ENCODE data around the gene PTPRD. TPM values are rescaled to one million over a fixed set of nuclear protein-coding genes. Genes with fewer than 3 reads are reported as not detected.

PTPRD gene
- total and polyA plus RNA-seq, 2 experiments from 2014 or later, result 11.5 to 58.0 TPM

- TF ChIP-seq POLR2AphosphoS5 (IDR thresholded peaks at IDR 0.05; ENCODE audit: low read depth), result no peak
- no peak for TF ChIP-seq CREB1 (CRISPR knock-in tag; IDR thresholded peaks at IDR 0.05; ENCODE audit: low read depth)
- TF ChIP-seq ZNF114 (CRISPR knock-in tag; IDR thresholded peaks at IDR 0.05), result no peak
- TF ChIP-seq EZH2 (IDR thresholded peaks at IDR 0.05; ENCODE audit: low read depth, unreplicated experiment), result no peak
- TF ChIP-seq JUNB (IDR thresholded peaks at IDR 0.05; ENCODE audit: unreplicated experiment), result no peak
- no peak for TF ChIP-seq ETS1 (IDR thresholded peaks at IDR 0.05)
- no peak for TF ChIP-seq REST (IDR thresholded peaks at IDR 0.05; ENCODE audit: unreplicated experiment)
- TF ChIP-seq ZNF331 (CRISPR knock-in tag; IDR thresholded peaks at IDR 0.05; ENCODE audit: low read depth), result no peak
- TF ChIP-seq STAT1 (IDR thresholded peaks at IDR 0.05; ENCODE audit: unreplicated experiment), result no peak
- no peak for TF ChIP-seq EZH2phosphoT487 (IDR thresholded peaks at IDR 0.05; ENCODE audit: unreplicated experiment)
- no peak for TF ChIP-seq CTCF (conservative IDR thresholded peaks at IDR 0.05; ENCODE audit: low read depth in 2 of 2)
- no peak overlapping the region for H2AFZ ChIP-seq
- no peak overlapping the region for H3K27ac Mint-ChIP-seq
- ATAC-seq (no peak), DNase-seq (ENCODE audit: low spot score) (no peak)
- H3K4me3 ChIP-seq, result no peak overlapping the region
- no peaks in the 10 kb centered on the region for H3K79me2 ChIP-seq (replicated peaks; ENCODE audit: insufficient read depth)
- no peaks in the 10 kb centered on the region for H3K27me3 ChIP-seq (ENCODE audit: insufficient read depth)
- no peak overlapping the region for H3K27ac ChIP-seq (ENCODE audit: low read depth)
- no peaks in the 10 kb centered on the region for H3K36me3 ChIP-seq (ENCODE audit: insufficient read depth)
- no peak overlapping the region for H3K4me3 Mint-ChIP-seq
- H3K4me1 ChIP-seq (ENCODE audit: insufficient read depth), result no peaks in the 10 kb centered on the region
- H3K9me3 Mint-ChIP-seq, result peaks cover 2% of the 10 kb centered on the region; the same call in 1 of the 3 replicates
- no peaks in the 10 kb centered on the region for H3F3A ChIP-seq (replicated peaks; ENCODE audit: low read depth)
- H3K4me2 ChIP-seq, result no peak overlapping the region
- H3K9me2 ChIP-seq (ENCODE audit: insufficient read depth), result no peaks in the 10 kb centered on the region
- no peaks in the 10 kb centered on the region for H4K20me1 ChIP-seq (replicated peaks; ENCODE audit: insufficient read depth)
- no peaks in the 10 kb centered on the region for H3K27me3 Mint-ChIP-seq (ENCODE audit: insufficient read depth, low read depth, poor library complexity)
- H3K36me3 Mint-ChIP-seq (ENCODE audit: low read depth), result no peaks in the 10 kb centered on the region
- no peaks in the 10 kb centered on the region for H3K4me1 Mint-ChIP-seq
These were observed 841.5 kb downstream of the PTPRD start for GRCh38 chr9:9771314-9771713.
